Transverse colon (tissue), 4 donors: ENCODE results near the gene GPRIN3.

Experiments
- EP300 ChIP-seq: sonication (generic); formaldehyde crosslinking; IDR thresholded peaks from one replicate; pipeline ENCODE4 v1.6.1; 2017; ENCODE audit warnings: antibody characterized with exemption, low read depth
- POLR2A ChIP-seq: fragments of 450-650 bp; IDR thresholded peaks from one replicate; pipeline ENCODE4 v1.6.1; 2016; ENCODE audit warnings: antibody characterized with exemption, mild to moderate bottlenecking, moderate library complexity
- POLR2AphosphoS5 ChIP-seq, 3 donors: sonication (generic); formaldehyde crosslinking; IDR thresholded peaks; one replicate each; pipeline ENCODE4 v1.6.1; 2016; ENCODE audit warnings: antibody characterized with exemption in 3 of 3
- TF ChIP-seq, protein P1 (sequence below), 5 experiments: fragments of 200-600 bp in 3 of 5; fragments of 450-650 bp in 2 of 5; sonication (generic) in 3 of 5; IDR thresholded peaks; 1 replicate in 2 of 5; 2 replicates in 3 of 5; pipeline ENCODE4 v1.5.1; 2016 to 2017; ENCODE audit warnings: antibody characterized with exemption in 5 of 5, inconsistent platforms in 3 of 5, mild to moderate bottlenecking in 2 of 5, moderate library complexity in 1 of 5

- TF ChIP-seq POLR2A (no peak), EP300 (no peak), POLR2AphosphoS5 (IDR thresholded peaks at IDR 0.05) (no peak)
- TF ChIP-seq, protein P1, sequence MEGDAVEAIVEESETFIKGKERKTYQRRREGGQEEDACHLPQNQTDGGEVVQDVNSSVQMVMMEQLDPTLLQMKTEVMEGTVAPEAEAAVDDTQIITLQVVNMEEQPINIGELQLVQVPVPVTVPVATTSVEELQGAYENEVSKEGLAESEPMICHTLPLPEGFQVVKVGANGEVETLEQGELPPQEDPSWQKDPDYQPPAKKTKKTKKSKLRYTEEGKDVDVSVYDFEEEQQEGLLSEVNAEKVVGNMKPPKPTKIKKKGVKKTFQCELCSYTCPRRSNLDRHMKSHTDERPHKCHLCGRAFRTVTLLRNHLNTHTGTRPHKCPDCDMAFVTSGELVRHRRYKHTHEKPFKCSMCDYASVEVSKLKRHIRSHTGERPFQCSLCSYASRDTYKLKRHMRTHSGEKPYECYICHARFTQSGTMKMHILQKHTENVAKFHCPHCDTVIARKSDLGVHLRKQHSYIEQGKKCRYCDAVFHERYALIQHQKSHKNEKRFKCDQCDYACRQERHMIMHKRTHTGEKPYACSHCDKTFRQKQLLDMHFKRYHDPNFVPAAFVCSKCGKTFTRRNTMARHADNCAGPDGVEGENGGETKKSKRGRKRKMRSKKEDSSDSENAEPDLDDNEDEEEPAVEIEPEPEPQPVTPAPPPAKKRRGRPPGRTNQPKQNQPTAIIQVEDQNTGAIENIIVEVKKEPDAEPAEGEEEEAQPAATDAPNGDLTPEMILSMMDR (IDR thresholded peaks at IDR 0.05) = no peak
These were observed 22.8 kb downstream of the GPRIN3 start for GRCh38 chr4:89284828-89285227.
